Measurements from ENCODE around the gene GINS1.

DNA sequence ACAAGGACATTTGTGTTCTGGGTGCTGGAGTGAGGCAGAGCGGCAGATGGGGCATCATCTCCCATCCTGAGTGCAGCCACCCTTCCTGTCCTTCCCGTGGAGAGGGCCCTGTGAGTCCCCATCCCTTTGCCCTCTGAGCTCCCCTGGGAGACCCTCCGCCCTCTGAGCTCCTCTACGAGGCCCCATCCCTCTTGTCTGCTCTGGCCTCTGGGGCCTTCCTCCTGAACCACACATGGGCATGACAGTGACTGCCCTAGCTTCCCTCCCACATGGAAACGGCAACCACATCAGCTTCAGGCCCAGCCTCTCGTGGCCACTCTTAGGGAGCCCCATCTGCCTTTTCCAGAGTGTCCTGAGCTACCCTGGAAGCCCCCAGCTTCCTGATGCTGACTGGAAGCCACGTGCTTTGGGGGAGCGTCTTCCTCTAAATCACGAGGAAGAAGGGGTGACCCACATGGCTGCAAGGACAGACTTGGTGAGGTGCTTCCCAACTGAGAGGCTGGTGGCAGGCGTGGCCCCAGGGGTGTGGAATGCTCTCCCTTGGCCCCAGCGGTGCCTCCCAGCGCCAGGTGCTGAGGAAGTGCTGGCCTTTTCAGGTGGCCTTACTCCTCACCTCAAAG is 52.6 kb downstream of the GINS1 start:
- TF ChIP-seq, protein P1, sequence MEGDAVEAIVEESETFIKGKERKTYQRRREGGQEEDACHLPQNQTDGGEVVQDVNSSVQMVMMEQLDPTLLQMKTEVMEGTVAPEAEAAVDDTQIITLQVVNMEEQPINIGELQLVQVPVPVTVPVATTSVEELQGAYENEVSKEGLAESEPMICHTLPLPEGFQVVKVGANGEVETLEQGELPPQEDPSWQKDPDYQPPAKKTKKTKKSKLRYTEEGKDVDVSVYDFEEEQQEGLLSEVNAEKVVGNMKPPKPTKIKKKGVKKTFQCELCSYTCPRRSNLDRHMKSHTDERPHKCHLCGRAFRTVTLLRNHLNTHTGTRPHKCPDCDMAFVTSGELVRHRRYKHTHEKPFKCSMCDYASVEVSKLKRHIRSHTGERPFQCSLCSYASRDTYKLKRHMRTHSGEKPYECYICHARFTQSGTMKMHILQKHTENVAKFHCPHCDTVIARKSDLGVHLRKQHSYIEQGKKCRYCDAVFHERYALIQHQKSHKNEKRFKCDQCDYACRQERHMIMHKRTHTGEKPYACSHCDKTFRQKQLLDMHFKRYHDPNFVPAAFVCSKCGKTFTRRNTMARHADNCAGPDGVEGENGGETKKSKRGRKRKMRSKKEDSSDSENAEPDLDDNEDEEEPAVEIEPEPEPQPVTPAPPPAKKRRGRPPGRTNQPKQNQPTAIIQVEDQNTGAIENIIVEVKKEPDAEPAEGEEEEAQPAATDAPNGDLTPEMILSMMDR (IDR thresholded peaks at IDR 0.05) = no peak
- no peak for TF ChIP-seq POLR2A (IDR thresholded peaks at IDR 0.05)
- no peak for TF ChIP-seq POLR2AphosphoS5 (IDR thresholded peaks at IDR 0.05)
- TF ChIP-seq EP300 (IDR thresholded peaks at IDR 0.05) = no peak
